Liver (tissue), 9 donors: ENCODE measurements around the gene PRSS23. TPM values are rescaled to one million over a fixed set of nuclear protein-coding genes. Genes with fewer than 3 reads are reported as not detected.

ENCODE experiments used
- DNase-seq: peaks from one replicate; pipeline ENCODE4 v3.0.0-alpha.2; 2017; ENCODE audit warnings: low spot score
- H3K27ac ChIP-seq, 2 donors: one replicate each; pipeline ENCODE4 v1.7.0; 2013; ENCODE audit warnings: inconsistent platforms in 2 of 2, low read length in 2 of 2, control low read depth in 1 of 2, low read depth in 1 of 2, mild to moderate bottlenecking in 1 of 2
- H3K27me3 ChIP-seq, 4 donors: one replicate each; pipeline versions ENCODE4 v1.6.1 to v1.7.0; 2013; ENCODE audit warnings: low read length in 3 of 4, inconsistent platforms in 1 of 4, mild to moderate bottlenecking in 1 of 4, moderate library complexity in 1 of 4; ENCODE audit not compliant: control insufficient read depth in 4 of 4, insufficient read depth in 4 of 4
- H3K36me3 ChIP-seq, 4 donors: one replicate each; pipeline versions ENCODE4 v1.6.1 to v1.7.0; 2013; ENCODE audit warnings: low read length in 3 of 4, mild to moderate bottlenecking in 3 of 4, low read depth in 1 of 4, moderate library complexity in 1 of 4; ENCODE audit not compliant: control insufficient read depth in 4 of 4, insufficient read depth in 3 of 4
- H3K4me1 ChIP-seq, 4 donors: one replicate each; pipeline versions ENCODE4 v1.6.1 to v1.7.0; 2013; ENCODE audit warnings: low read length in 3 of 4, mild to moderate bottlenecking in 3 of 4, moderate library complexity in 1 of 4; ENCODE audit not compliant: control insufficient read depth in 4 of 4, insufficient read depth in 4 of 4
- H3K4me3 ChIP-seq, 3 donors: one replicate each; pipeline versions ENCODE4 v1.6.1 to v1.7.0; 2013; ENCODE audit warnings: low read length in 3 of 3, control low read depth in 1 of 3, low read depth in 1 of 3, mild to moderate bottlenecking in 1 of 3
- H3K9ac ChIP-seq, 2 donors: one replicate each; pipeline ENCODE4 v1.7.0; 2013; ENCODE audit warnings: low read length in 2 of 2, mild to moderate bottlenecking in 2 of 2, moderate library complexity in 2 of 2, control low read depth in 1 of 2, low read depth in 1 of 2
- H3K9me3 ChIP-seq, 4 donors: one replicate each; pipeline versions ENCODE4 v1.6.1 to v1.7.0; 2013; ENCODE audit warnings: low read length in 3 of 4; ENCODE audit not compliant: control insufficient read depth in 4 of 4
- EGR1 ChIP-seq, 2 donors: IDR thresholded peaks; 2 replicates each; pipeline ENCODE4 v1.6.1; 2016 to 2018; ENCODE audit warnings: antibody characterized with exemption in 2 of 2, low read depth in 2 of 2
- FOXA1 ChIP-seq: IDR thresholded peaks from 2 replicates; pipeline ENCODE4 v1.6.1; 2016; ENCODE audit warnings: antibody characterized with exemption
- FOXA2 ChIP-seq: IDR thresholded peaks from 2 replicates; pipeline ENCODE4 v1.6.1; 2016; ENCODE audit warnings: antibody characterized with exemption
- GABPA ChIP-seq, 2 donors: IDR thresholded peaks in 1 of 2; conservative IDR thresholded peaks in 1 of 2; 2 replicates each; pipeline ENCODE4 v1.6.1; 2016; ENCODE audit warnings: antibody characterized with exemption in 2 of 2, mild to moderate bottlenecking in 1 of 2, moderate library complexity in 1 of 2
- HNF4A ChIP-seq, 2 donors: conservative IDR thresholded peaks; 2 replicates each; pipeline ENCODE4 v1.6.1; 2016; ENCODE audit warnings: antibody characterized with exemption in 2 of 2, mild to moderate bottlenecking in 2 of 2
- HNF4G ChIP-seq: IDR thresholded peaks from 2 replicates; pipeline ENCODE4 v1.6.1; 2016; ENCODE audit warnings: antibody characterized with exemption
- JUND ChIP-seq, 2 donors: IDR thresholded peaks; 2 replicates each; pipeline ENCODE4 v1.6.1; 2016; ENCODE audit warnings: antibody characterized with exemption in 2 of 2
- NR2F2 ChIP-seq: IDR thresholded peaks from 2 replicates; pipeline ENCODE4 v1.6.1; 2016; ENCODE audit warnings: antibody characterized with exemption
- RAD21 ChIP-seq, 2 donors: IDR thresholded peaks; 2 replicates each; pipeline ENCODE4 v1.6.1; 2016; ENCODE audit warnings: antibody characterized with exemption in 2 of 2, mild to moderate bottlenecking in 2 of 2
- SP1 ChIP-seq: IDR thresholded peaks from 2 replicates; pipeline ENCODE4 v1.6.1; 2018; ENCODE audit warnings: antibody characterized with exemption, mild to moderate bottlenecking
- TAF1 ChIP-seq: conservative IDR thresholded peaks from 2 replicates; pipeline ENCODE4 v1.6.1; 2016; ENCODE audit warnings: antibody characterized with exemption, mild to moderate bottlenecking
- WGBS: extraction: QIAGEN DNeasy Blood & Tissue Kit; methylation state at CpG from one replicate; pipeline ENCODE4 v1.1.7; 2013; 5-methylcytosine and 5-hydroxymethylcytosine counted together
- polyA plus RNA-seq, 2 donors: library from polyadenylated mRNA; stranded (reverse) in 1 of 2; unstranded in 1 of 2; fragments of 200-250 nt in 1 of 2; fragments of >200 nt in 1 of 2; fragmentation: Nextera tagmentation in 1 of 2; extraction: Ambion mirVana in 1 of 2; gene quantifications; one replicate each; pipeline versions ENCODE4 v1.2.1 to v1.2.3, GENCODE V29; 2013 to 2015
- total RNA-seq, 2 donors: library from RNA; depleted of rRNA; stranded (reverse); fragments of >200 nt; gene quantifications; one replicate each; pipeline ENCODE4 v1.2.3, GENCODE V29; 2014
- TF ChIP-seq, protein P1 (sequence below): IDR thresholded peaks from 2 replicates; pipeline ENCODE4 v1.6.1; 2016; ENCODE audit warnings: antibody characterized with exemption, mild to moderate bottlenecking
- TF ChIP-seq, protein P2 (sequence below): IDR thresholded peaks from 2 replicates; pipeline ENCODE4 v1.6.1; 2016; ENCODE audit warnings: antibody characterized with exemption
- TF ChIP-seq, protein P3 (sequence below): IDR thresholded peaks from 2 replicates; pipeline ENCODE4 v1.6.1; 2016; ENCODE audit warnings: antibody characterized with exemption
- TF ChIP-seq, protein P4 (sequence below): fragments of 150-350 bp; IDR thresholded peaks from 2 replicates; pipeline ENCODE4 v1.5.1; 2017; ENCODE audit warnings: improper control_type of control experiment, low read depth, low read length; ENCODE audit not compliant: missing input control
- donor health status: healthy.
- donor health status: healthy.
- donor health status: healthy.
- donor health status: healthy.
- donor health status: healthy.

PRSS23 gene
- total and polyA plus RNA-seq, 4 donors = 2.3 to 11.0 (median 7.8) TPM

DNA sequence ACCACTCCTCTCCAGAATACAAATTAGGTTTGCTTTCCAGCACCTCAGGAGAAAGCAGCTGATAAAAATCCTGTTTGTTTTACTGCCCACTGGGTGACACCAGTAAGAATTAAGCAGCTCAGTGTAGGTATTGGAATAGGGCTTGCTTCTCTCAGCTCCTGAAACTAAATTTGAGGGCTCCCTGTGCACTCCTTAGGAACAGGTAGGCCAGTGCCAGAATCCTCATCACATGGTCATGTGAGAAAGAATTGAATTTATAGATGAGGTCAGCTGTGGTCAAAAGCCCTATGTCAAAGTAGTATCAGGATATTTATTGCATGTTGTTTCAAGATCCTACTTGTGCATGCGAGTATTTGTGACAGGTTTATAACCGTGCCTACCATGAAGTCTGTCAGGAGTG lies 1.0 kb downstream of the PRSS23 start (continued):
- no peak for TF ChIP-seq NR2F2

DNA sequence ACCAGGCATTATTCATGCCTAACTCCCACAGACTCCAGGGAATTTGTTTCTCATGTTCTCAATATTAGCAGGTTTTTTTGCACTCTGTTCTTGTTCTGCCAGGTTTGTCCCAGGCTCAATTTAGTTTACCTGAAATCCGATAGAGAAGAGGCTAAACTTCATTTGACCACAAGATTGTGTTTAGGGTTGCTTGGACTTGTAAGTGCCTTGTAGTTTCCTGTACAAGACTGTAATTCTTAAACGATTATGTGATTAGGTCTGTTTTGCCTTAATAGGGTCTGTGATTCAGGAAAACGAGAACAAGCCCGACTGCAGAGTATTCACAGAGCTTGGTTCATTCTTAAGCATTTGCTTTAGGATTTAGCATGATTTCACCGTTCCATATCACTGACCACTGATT lies 1.8 kb downstream of the PRSS23 start:
- Histone ChIP-seq H3K36me3 (no peaks in the 10 kb centered on the region), H3K27ac (no peak overlapping the region), H3K9me3 (no peaks in the 10 kb centered on the region), H3K27me3 (peaks cover 0 to 5% (median 2%) of the 10 kb centered on the region in 4 donors), H3K4me1 (peaks cover 6 to 13% (median 11%) of the 10 kb centered on the region in 4 donors), H3K4me3 (no peak overlapping the region), H3K9ac (no peak overlapping the region)
- no peak for DNase-seq
- 43% methylated on average over 5 of the region's 5 CpGs for WGBS
- TF ChIP-seq FOXA1 (no peak), HNF4A (conservative IDR thresholded peaks at IDR 0.05) (no peak), EGR1 (IDR thresholded peaks at IDR 0.05; ENCODE audit: low read depth in 2 of 2) (no peak), TAF1 (no peak), HNF4G (no peak), JUND (IDR thresholded peaks at IDR 0.05) (no peak), SP1 (no peak), NR2F2 (no peak), GABPA (IDR thresholded peaks at IDR 0.05 in 1 of 2, conservative IDR thresholded peaks at IDR 0.05 in 1 of 2) (no peak), FOXA2 (no peak), RAD21 (IDR thresholded peaks at IDR 0.05) (no peak)
- TF ChIP-seq, protein P1, sequence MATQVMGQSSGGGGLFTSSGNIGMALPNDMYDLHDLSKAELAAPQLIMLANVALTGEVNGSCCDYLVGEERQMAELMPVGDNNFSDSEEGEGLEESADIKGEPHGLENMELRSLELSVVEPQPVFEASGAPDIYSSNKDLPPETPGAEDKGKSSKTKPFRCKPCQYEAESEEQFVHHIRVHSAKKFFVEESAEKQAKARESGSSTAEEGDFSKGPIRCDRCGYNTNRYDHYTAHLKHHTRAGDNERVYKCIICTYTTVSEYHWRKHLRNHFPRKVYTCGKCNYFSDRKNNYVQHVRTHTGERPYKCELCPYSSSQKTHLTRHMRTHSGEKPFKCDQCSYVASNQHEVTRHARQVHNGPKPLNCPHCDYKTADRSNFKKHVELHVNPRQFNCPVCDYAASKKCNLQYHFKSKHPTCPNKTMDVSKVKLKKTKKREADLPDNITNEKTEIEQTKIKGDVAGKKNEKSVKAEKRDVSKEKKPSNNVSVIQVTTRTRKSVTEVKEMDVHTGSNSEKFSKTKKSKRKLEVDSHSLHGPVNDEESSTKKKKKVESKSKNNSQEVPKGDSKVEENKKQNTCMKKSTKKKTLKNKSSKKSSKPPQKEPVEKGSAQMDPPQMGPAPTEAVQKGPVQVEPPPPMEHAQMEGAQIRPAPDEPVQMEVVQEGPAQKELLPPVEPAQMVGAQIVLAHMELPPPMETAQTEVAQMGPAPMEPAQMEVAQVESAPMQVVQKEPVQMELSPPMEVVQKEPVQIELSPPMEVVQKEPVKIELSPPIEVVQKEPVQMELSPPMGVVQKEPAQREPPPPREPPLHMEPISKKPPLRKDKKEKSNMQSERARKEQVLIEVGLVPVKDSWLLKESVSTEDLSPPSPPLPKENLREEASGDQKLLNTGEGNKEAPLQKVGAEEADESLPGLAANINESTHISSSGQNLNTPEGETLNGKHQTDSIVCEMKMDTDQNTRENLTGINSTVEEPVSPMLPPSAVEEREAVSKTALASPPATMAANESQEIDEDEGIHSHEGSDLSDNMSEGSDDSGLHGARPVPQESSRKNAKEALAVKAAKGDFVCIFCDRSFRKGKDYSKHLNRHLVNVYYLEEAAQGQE = no peak
- TF ChIP-seq, protein P2, sequence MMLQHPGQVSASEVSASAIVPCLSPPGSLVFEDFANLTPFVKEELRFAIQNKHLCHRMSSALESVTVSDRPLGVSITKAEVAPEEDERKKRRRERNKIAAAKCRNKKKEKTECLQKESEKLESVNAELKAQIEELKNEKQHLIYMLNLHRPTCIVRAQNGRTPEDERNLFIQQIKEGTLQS = no peak
- TF ChIP-seq, protein P3, sequence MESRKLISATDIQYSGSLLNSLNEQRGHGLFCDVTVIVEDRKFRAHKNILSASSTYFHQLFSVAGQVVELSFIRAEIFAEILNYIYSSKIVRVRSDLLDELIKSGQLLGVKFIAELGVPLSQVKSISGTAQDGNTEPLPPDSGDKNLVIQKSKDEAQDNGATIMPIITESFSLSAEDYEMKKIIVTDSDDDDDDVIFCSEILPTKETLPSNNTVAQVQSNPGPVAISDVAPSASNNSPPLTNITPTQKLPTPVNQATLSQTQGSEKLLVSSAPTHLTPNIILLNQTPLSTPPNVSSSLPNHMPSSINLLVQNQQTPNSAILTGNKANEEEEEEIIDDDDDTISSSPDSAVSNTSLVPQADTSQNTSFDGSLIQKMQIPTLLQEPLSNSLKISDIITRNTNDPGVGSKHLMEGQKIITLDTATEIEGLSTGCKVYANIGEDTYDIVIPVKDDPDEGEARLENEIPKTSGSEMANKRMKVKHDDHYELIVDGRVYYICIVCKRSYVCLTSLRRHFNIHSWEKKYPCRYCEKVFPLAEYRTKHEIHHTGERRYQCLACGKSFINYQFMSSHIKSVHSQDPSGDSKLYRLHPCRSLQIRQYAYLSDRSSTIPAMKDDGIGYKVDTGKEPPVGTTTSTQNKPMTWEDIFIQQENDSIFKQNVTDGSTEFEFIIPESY = no peak
- TF ChIP-seq, protein P4, sequence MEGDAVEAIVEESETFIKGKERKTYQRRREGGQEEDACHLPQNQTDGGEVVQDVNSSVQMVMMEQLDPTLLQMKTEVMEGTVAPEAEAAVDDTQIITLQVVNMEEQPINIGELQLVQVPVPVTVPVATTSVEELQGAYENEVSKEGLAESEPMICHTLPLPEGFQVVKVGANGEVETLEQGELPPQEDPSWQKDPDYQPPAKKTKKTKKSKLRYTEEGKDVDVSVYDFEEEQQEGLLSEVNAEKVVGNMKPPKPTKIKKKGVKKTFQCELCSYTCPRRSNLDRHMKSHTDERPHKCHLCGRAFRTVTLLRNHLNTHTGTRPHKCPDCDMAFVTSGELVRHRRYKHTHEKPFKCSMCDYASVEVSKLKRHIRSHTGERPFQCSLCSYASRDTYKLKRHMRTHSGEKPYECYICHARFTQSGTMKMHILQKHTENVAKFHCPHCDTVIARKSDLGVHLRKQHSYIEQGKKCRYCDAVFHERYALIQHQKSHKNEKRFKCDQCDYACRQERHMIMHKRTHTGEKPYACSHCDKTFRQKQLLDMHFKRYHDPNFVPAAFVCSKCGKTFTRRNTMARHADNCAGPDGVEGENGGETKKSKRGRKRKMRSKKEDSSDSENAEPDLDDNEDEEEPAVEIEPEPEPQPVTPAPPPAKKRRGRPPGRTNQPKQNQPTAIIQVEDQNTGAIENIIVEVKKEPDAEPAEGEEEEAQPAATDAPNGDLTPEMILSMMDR = no peak
